ENCODE measurements around the gene TSSK3. TPM values are rescaled to one million over a fixed set of nuclear protein-coding genes. Genes with fewer than 3 reads are reported as not detected.

TSSK3 gene
- total RNA-seq, 1 experiment from 2014 or later, result 2.9 TPM

GRCh38 chr1:32361308-32361673 is 1.0 kb upstream of the TSSK3 start (continued):
- TF ChIP-seq AR (CRISPR knock-in tag; IDR thresholded peaks at IDR 0.05) (no peak), ATF1 (CRISPR knock-in tag; IDR thresholded peaks at IDR 0.05) (no peak), PREB (CRISPR knock-in tag; IDR thresholded peaks at IDR 0.05; ENCODE audit: borderline replicate concordance) (0 out of 2 replicates have a peak, but pooled peaks have one; percentile 54), ZNF425 (CRISPR knock-in tag; conservative IDR thresholded peaks at IDR 0.05) (no peak), SP1 (CRISPR knock-in tag; conservative IDR thresholded peaks at IDR 0.05) (no peak)

GRCh38 chr1:32361674-32362473 is 465 bp upstream of the TSSK3 start:
- Mint-ChIP-seq H3K4me3 (peak overlapping the region; percentile 52), H3K27me3 (ENCODE audit: low read depth) (peaks cover 44% of the 10 kb centered on the region), H3K9me3 (no peaks in the 10 kb centered on the region), H3K27ac (no peak overlapping the region; the same call in 1 of the 2 replicates), H3K36me3 (no peaks in the 10 kb centered on the region; the same call in none of the 2 replicates), H3K4me1 (peaks cover 10% of the 10 kb centered on the region)
- ChIA-PET CTCF (interaction anchor here (0.6 to 2.0 kb wide), 4 partner anchors 10 to 146 kb away, joined by 3 to 7 read pairs (median 4); no protein-coding TSS in a partner anchor), POLR2A (interaction anchor here (0.9 to 2.5 kb wide), 4 partner anchors 11 to 159 kb away, joined by 3 to 10 read pairs (median 4); partner anchors contain the start of genes BSDC1 and MARCKSL1)
- peak; percentile 61 for DNase-seq (ENCODE audit: low spot score)
- peak; percentile 65 for ATAC-seq
- peak; percentile 9; the same call in 1 of the 2 replicates for TF ChIP-seq ARID4B (CRISPR knock-in tag; IDR thresholded peaks at IDR 0.05; ENCODE audit: borderline replicate concordance)
- no peak for TF ChIP-seq NFATC4 (CRISPR knock-in tag; IDR thresholded peaks at IDR 0.05)
- no peak for TF ChIP-seq E2F4 (CRISPR knock-in tag; IDR thresholded peaks at IDR 0.05; ENCODE audit: borderline replicate concordance, low read depth)
- TF ChIP-seq FOXJ3 (CRISPR knock-in tag; IDR thresholded peaks at IDR 0.05; ENCODE audit: borderline replicate concordance), result no peak
- TF ChIP-seq FOXP1 (CRISPR knock-in tag; IDR thresholded peaks at IDR 0.05; ENCODE audit: borderline replicate concordance), result peak; percentile 78
- TF ChIP-seq NFE2L1 (CRISPR knock-in tag; IDR thresholded peaks at IDR 0.05), result no peak
- TF ChIP-seq CBFB (CRISPR knock-in tag; IDR thresholded peaks at IDR 0.05; ENCODE audit: low read depth), result no peak
- TF ChIP-seq ERG (CRISPR knock-in tag; IDR thresholded peaks at IDR 0.05), result peak; percentile 90
- no peak for TF ChIP-seq OVOL2 (CRISPR knock-in tag; IDR thresholded peaks at IDR 0.05; ENCODE audit: borderline replicate concordance)
- no peak for TF ChIP-seq ATF2 (CRISPR knock-in tag; IDR thresholded peaks at IDR 0.05; ENCODE audit: borderline replicate concordance, low read depth)
- TF ChIP-seq IRF2 (CRISPR knock-in tag; IDR thresholded peaks at IDR 0.05; ENCODE audit: borderline replicate concordance, low read depth), result no peak
- TF ChIP-seq SMAD4 (CRISPR knock-in tag; IDR thresholded peaks at IDR 0.05), result 0 out of 2 replicates have a peak, but pooled peaks have one; percentile 10
